ENCODE data around the gene ZNF263. TPM values are rescaled to one million over a fixed set of nuclear protein-coding genes. Genes with fewer than 3 reads are reported as not detected.
A peak's percentile ranks its signal among the peaks of the same experiment; 100 is the strongest.

ZNF263 gene
- total and polyA plus RNA-seq, 2 donors from 2014 or later = 14.6 to 29.7 TPM

DNA sequence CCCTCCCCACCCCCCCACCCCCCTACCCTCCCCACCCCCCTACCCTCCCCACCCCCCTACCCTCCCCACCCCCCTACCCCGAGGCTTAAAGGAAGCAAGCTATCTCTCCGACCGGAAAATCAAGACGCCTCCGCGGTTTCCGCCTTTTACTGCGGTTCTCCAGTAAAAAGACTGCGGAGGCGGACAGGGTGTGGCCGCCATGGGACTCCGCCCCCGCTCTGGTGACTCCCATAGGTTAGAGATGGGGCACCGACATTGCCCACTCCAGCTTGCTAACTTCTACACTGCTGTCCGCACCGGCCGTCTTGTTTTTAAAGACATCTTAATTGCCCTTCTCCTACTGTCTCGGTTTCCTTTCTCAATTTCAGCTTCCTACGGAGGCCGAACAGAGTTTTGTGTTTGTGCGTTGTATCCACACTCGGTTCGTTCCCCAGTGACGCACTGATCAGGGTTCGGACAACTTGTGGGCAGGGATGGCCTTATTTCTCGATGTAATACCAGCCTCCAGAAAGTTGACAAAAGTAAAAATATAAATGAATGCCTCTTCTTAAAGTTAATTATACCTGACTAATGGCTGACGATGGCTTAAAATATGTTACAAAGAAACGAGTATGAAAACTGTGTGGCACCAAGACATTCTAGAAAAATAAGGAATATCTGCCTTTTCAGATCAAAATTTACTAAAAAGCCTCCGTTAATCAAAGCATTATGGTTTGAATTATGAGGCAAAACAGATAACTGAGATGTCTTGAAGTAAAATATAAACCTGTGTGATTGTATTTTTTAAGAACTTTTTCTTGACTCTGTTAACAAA is 47.2 kb upstream of the ZNF263 start:
- Histone ChIP-seq H3K9ac (ENCODE audit: low read length in 3 of 3) (no peak overlapping the region), H3K4me3 (ENCODE audit: low read length in 3 of 3) (no peak overlapping the region), H3K27ac (ENCODE audit: low read depth in 2 of 2, low read length in 2 of 2) (no peak overlapping the region), H3K36me3 (ENCODE audit: control insufficient read depth in 2 of 3, insufficient read depth in 3 of 3, low read length in 3 of 3) (peaks cover 13 to 26% (median 19%) of the 10 kb centered on the region in 3 donors), H3K9me3 (ENCODE audit: control insufficient read depth in 2 of 3, insufficient read depth in 1 of 3, low read length in 3 of 3) (no peaks in the 10 kb centered on the region), H3K27me3 (ENCODE audit: control insufficient read depth, insufficient read depth, low read length) (no peaks in the 10 kb centered on the region), H3K4me1 (ENCODE audit: control insufficient read depth in 2 of 3, insufficient read depth in 2 of 3, low read depth in 1 of 3, low read length in 3 of 3) (peaks cover 0 to 10% (median 0%) of the 10 kb centered on the region in 3 donors)
- no peak for FAIRE-seq
- peak in 2 of 5 donors; percentile 48 to 83 for DNase-seq
- intact Hi-C loops (cut with DNase I) = no loop called here
- TF ChIP-seq, protein P1, sequence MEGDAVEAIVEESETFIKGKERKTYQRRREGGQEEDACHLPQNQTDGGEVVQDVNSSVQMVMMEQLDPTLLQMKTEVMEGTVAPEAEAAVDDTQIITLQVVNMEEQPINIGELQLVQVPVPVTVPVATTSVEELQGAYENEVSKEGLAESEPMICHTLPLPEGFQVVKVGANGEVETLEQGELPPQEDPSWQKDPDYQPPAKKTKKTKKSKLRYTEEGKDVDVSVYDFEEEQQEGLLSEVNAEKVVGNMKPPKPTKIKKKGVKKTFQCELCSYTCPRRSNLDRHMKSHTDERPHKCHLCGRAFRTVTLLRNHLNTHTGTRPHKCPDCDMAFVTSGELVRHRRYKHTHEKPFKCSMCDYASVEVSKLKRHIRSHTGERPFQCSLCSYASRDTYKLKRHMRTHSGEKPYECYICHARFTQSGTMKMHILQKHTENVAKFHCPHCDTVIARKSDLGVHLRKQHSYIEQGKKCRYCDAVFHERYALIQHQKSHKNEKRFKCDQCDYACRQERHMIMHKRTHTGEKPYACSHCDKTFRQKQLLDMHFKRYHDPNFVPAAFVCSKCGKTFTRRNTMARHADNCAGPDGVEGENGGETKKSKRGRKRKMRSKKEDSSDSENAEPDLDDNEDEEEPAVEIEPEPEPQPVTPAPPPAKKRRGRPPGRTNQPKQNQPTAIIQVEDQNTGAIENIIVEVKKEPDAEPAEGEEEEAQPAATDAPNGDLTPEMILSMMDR (IDR thresholded peaks at IDR 0.05; ENCODE audit: borderline replicate concordance, extremely low read depth, insufficient read depth) = no peak

DNA sequence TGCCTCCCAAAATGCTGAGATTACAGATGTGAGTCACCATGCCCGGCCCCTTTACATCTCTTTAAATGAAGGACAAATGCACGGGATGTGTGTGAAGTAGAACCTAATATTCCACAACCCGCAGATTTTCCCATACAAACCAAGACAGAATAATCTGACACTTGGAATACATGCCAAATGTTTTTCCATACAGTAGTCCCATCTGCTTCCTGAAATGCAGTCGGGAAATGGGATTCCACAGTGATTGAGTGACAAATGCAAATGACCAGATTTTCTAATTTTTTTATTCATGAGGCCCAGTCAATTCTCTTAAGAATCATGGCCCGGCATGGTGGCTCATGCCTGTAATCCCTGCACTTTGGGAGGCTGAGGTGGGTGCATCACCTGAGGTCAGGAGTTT is 41.5 kb upstream of the ZNF263 start:
- intact Hi-C loops (cut with DNase I) = no loop called here
- FAIRE-seq = no peak
- Histone ChIP-seq H3K27me3 (ENCODE audit: control insufficient read depth, insufficient read depth, low read length) (no peaks in the 10 kb centered on the region), H3K36me3 (ENCODE audit: control insufficient read depth in 2 of 3, insufficient read depth in 3 of 3, low read length in 3 of 3) (no peaks in the 10 kb centered on the region), H3K27ac (ENCODE audit: low read depth in 2 of 2, low read length in 2 of 2) (no peak overlapping the region), H3K9me3 (ENCODE audit: control insufficient read depth in 2 of 3, insufficient read depth in 1 of 3, low read length in 3 of 3) (no peaks in the 10 kb centered on the region), H3K4me3 (ENCODE audit: low read length in 3 of 3) (no peak overlapping the region), H3K4me1 (ENCODE audit: control insufficient read depth in 2 of 3, insufficient read depth in 2 of 3, low read depth in 1 of 3, low read length in 3 of 3) (no peaks in the 10 kb centered on the region), H3K9ac (ENCODE audit: low read length in 3 of 3) (no peak overlapping the region)
- no peak for DNase-seq
- TF ChIP-seq, protein P1 (IDR thresholded peaks at IDR 0.05; ENCODE audit: borderline replicate concordance, extremely low read depth, insufficient read depth) = no peak

- TF ChIP-seq, protein P1 (IDR thresholded peaks at IDR 0.05; ENCODE audit: borderline replicate concordance, extremely low read depth, insufficient read depth) = no peak
- H3K9ac ChIP-seq (ENCODE audit: low read length in 3 of 3) = no peak overlapping the region
- H3K27me3 ChIP-seq (ENCODE audit: control insufficient read depth, insufficient read depth, low read length) = no peaks in the 10 kb centered on the region
- intact Hi-C loops (cut with DNase I) = no loop called here
- H3K4me3 ChIP-seq (ENCODE audit: low read length in 3 of 3) = no peak overlapping the region
- no peaks in the 10 kb centered on the region for H3K36me3 ChIP-seq (ENCODE audit: control insufficient read depth in 2 of 3, insufficient read depth in 3 of 3, low read length in 3 of 3)
- DNase-seq (no peak), FAIRE-seq (no peak)
- H3K4me1 ChIP-seq (ENCODE audit: control insufficient read depth in 2 of 3, insufficient read depth in 2 of 3, low read depth in 1 of 3, low read length in 3 of 3) = no peaks in the 10 kb centered on the region
- no peak overlapping the region for H3K27ac ChIP-seq (ENCODE audit: low read depth in 2 of 2, low read length in 2 of 2)
- H3K9me3 ChIP-seq (ENCODE audit: control insufficient read depth in 2 of 3, insufficient read depth in 1 of 3, low read length in 3 of 3) = no peaks in the 10 kb centered on the region
Observed at GRCh38 chr16:3242709-3243108, 40.6 kb upstream of the ZNF263 start.

All from kidney (tissue), 14 donors.